ENCODE measurements around the gene POLE4. TPM values are rescaled to one million over a fixed set of nuclear protein-coding genes. Genes with fewer than 3 reads are reported as not detected.

The POLE4 gene, protein sequence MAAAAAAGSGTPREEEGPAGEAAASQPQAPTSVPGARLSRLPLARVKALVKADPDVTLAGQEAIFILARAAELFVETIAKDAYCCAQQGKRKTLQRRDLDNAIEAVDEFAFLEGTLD
- total RNA-seq = 10 to 100 TPM; 22.3 to 49.5 (median 30.9) TPM

DNA sequence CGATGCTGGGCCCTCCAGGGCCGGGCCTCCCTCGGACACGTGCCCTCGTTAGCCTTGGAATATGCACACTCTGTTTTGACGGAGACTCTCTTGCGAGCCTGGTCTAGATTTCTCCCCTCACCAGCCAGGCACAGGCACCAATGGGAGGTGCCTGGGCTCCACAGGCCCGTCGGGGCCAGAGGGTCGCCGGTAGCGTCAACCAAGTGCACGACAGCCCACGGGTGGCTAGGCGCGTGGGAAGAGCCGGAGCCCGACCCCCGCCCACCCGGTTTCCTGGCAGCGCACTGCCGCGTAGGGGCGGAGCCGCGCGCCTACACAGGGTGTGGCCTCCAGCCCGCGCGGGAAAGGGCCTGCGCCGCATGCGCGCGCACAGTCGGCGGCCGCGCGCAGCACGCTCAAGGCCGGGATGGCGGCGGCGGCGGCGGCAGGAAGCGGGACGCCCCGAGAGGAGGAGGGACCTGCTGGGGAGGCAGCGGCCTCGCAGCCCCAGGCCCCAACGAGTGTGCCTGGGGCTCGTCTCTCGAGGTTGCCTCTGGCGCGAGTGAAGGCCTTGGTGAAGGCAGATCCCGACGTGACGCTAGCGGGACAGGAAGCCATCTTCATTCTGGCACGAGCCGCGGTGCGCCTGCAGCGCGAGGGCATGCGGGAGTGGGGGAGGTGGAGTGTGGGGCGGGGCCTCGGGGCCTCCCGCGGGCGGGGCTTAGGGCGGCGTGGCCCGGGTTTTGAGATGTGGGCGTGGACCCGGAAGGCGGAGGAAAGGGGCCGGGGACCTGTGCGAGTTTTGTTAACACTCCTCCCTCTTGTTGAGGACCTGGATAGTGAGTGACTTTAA is at the start of gene POLE4:
Gene POLE4 (plus strand): TSS at position 370 of the 832 bp plus-strand sequence. CDS start 37 bp downstream, at position 407.
- Histone ChIP-seq H3K36me3 (peaks cover 0 to 29% of the 10 kb centered on the region in 2 donors), H3K27ac (peak within 1 kb of the TSS; percentile 78 to 95 (median 88)), H3K9me3 (no peaks in the 10 kb centered on the region), H3K27me3 (no peaks in the 10 kb centered on the region), H3K4me1 (peaks cover 8 to 12% of the 10 kb centered on the region in 2 donors), H3K4me3 (peak within 1 kb of the TSS; percentile 66 to 84 (median 78))
- intact Hi-C loops (cut with DNase I; ENCODE audit: low total_unique reads) = loop anchor here (10.0 kb wide), 1 partner anchor 756 kb away; the partner anchor contains the start of gene GCFC2
- ATAC-seq = peak; percentile 96 to 97
- DNase-seq = peak; percentile 85 to 87
- in situ Hi-C loops (cut with MboI; ENCODE audit: low sequenced_read_pairs in 4 of 4) = no loop called here
- TF ChIP-seq, protein P1, sequence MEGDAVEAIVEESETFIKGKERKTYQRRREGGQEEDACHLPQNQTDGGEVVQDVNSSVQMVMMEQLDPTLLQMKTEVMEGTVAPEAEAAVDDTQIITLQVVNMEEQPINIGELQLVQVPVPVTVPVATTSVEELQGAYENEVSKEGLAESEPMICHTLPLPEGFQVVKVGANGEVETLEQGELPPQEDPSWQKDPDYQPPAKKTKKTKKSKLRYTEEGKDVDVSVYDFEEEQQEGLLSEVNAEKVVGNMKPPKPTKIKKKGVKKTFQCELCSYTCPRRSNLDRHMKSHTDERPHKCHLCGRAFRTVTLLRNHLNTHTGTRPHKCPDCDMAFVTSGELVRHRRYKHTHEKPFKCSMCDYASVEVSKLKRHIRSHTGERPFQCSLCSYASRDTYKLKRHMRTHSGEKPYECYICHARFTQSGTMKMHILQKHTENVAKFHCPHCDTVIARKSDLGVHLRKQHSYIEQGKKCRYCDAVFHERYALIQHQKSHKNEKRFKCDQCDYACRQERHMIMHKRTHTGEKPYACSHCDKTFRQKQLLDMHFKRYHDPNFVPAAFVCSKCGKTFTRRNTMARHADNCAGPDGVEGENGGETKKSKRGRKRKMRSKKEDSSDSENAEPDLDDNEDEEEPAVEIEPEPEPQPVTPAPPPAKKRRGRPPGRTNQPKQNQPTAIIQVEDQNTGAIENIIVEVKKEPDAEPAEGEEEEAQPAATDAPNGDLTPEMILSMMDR (IDR thresholded peaks at IDR 0.05 in 4 of 5, conservative IDR thresholded peaks at IDR 0.05 in 1 of 5) = peak in 2 of 5 experiments; percentile 16 to 22
- TF ChIP-seq POLR2A (IDR thresholded peaks at IDR 0.05) = peak; percentile 84 to 87

DNA sequence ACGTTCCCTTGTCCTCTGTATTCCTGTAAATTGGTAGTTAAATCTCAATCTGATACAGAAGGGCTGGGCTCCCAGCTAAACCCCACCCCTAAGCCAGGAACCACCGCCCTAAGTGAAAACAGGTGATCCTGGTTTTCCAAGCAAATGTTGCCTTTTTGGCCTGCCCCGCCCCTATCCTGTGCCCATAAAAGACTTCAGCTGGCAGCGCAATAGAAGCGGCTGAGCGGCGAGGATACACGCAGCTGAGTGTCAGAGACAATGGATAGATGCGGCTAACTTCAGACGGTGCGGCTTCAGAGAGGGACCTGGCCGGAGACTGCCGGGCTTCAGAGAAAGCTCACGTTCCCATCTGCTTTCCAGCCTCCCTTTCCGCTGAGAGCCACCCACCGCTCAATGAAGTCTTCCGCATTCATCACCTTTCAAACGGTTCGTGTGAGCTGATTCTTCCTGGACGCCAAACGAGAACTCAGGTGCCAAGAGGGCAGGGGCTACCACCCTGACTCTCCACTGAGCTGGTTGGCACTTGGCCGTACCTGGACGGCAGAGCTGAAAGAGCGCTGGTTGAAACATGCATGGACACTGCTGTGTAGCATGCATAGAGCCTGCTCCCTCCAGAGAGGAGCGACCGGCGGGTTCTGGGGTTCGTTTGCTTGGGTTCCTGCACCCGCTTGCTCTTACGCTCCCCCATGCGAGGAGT is 49.5 kb upstream of the POLE4 start:
- no peaks in the 10 kb centered on the region for H3K9me3 ChIP-seq
- in situ Hi-C loops (cut with MboI; ENCODE audit: low sequenced_read_pairs in 4 of 4) = loop anchor here in 2 of 4 donors (25.0 kb wide), 1 partner anchor 703 kb away; no protein-coding TSS in a partner anchor
- DNase-seq (no peak), ATAC-seq (no peak)
- H3K4me3 ChIP-seq = no peak overlapping the region
- no peaks in the 10 kb centered on the region for H3K36me3 ChIP-seq
- H3K27me3 ChIP-seq = peaks cover 11 to 32% (median 17%) of the 10 kb centered on the region in 3 donors
- H3K4me1 ChIP-seq = no peaks in the 10 kb centered on the region
- intact Hi-C loops (cut with DNase I; ENCODE audit: low total_unique reads) = no loop called here
- no peak overlapping the region for H3K27ac ChIP-seq
- TF ChIP-seq POLR2A (IDR thresholded peaks at IDR 0.05) = no peak
- TF ChIP-seq, protein P1 (IDR thresholded peaks at IDR 0.05 in 4 of 5, conservative IDR thresholded peaks at IDR 0.05 in 1 of 5) = no peak

DNA sequence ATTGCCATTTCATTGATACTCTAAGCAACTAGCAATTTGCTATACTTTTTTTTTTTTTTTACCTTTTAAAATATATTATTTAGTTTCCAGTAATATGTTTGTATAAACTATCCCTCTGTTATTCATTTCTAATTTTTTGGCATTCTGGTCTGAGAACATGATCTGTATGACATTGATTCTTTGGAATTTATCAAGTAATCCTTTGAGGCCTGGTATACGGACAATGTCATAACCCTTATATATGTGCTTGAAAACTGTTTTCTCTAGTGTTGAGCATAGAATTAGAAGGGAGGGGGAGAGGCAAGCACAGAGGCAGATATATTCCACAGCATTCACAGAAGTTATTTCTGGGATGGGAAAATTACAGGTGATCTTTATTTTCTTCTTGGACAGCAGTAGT is 48.2 kb upstream of the POLE4 start:
- intact Hi-C loops (cut with DNase I; ENCODE audit: low total_unique reads) (no loop called here), in situ Hi-C loops (cut with MboI; ENCODE audit: low sequenced_read_pairs in 4 of 4) (loop anchor here in 3 of 4 donors (10.0 to 25.0 kb wide), 4 partner anchors 495 to 702 kb away; no protein-coding TSS in a partner anchor)
- TF ChIP-seq POLR2A (IDR thresholded peaks at IDR 0.05) = no peak
- TF ChIP-seq, protein P1 (IDR thresholded peaks at IDR 0.05 in 4 of 5, conservative IDR thresholded peaks at IDR 0.05 in 1 of 5) = no peak
- Histone ChIP-seq H3K4me1 (no peaks in the 10 kb centered on the region), H3K36me3 (no peaks in the 10 kb centered on the region), H3K9me3 (no peaks in the 10 kb centered on the region), H3K4me3 (no peak overlapping the region), H3K27ac (no peak overlapping the region), H3K27me3 (peaks cover 11 to 34% (median 17%) of the 10 kb centered on the region in 3 donors)
- no peak for DNase-seq
- no peak for ATAC-seq

DNA sequence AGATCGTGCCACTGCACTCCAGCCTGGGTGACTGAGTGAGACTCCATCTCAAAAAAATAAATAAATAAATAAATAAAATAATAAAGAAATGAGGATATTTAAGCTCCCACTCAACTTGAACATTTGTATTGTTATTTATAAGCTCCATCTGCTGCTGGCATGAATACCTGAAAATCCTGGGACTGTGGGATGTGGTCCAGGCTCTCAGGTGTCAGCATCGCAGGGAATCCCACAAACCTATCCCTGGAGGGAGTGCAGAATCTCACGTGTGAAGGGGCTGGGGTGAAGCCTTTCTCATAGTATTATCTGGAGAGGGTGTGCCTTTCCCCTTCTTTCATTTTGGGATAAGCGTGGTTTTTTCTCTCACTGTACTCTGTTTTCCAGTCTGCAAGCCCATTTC is 47.4 kb upstream of the POLE4 start:
- Histone ChIP-seq H3K9me3 (no peaks in the 10 kb centered on the region), H3K36me3 (no peaks in the 10 kb centered on the region), H3K4me3 (no peak overlapping the region), H3K27ac (no peak overlapping the region), H3K27me3 (peaks cover 11 to 34% (median 17%) of the 10 kb centered on the region in 3 donors), H3K4me1 (no peaks in the 10 kb centered on the region)
- TF ChIP-seq, protein P1 (IDR thresholded peaks at IDR 0.05 in 4 of 5, conservative IDR thresholded peaks at IDR 0.05 in 1 of 5) = no peak
- TF ChIP-seq POLR2A (IDR thresholded peaks at IDR 0.05) = no peak
- ATAC-seq (no peak), DNase-seq (no peak)
- intact Hi-C loops (cut with DNase I; ENCODE audit: low total_unique reads) (no loop called here), in situ Hi-C loops (cut with MboI; ENCODE audit: low sequenced_read_pairs in 4 of 4) (loop anchor here in 3 of 4 donors (10.0 to 25.0 kb wide), 4 partner anchors 494 to 701 kb away; no protein-coding TSS in a partner anchor)
